ENCODE data around the gene FCHSD2.

The FCHSD2 gene

DNA sequence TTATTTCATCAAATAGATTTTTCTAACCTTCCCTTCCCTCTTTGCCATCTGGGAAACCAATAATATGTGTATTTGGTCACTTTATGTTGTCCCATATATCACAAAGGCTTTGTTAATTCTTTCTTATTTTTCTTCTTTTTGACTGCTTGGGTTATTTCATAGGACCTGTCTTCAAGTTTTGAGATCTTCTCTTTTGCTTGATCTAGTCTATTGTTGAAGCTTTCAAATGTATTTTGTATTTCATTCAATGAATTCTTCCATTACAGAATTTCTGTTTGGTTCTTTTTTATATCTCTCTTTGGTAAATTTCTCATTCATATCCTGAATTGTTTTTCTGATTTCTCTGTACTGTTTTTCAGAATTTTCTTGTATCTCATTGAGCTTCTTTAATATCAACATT, 132.1 kb downstream of the FCHSD2 start:
- H3K27ac Mint-ChIP-seq, result no peak overlapping the region
- peaks cover 3 to 26% of the 10 kb centered on the region in 2 donors for H3K4me1 Mint-ChIP-seq (ENCODE audit: low read depth in 2 of 2)
- no peaks in the 10 kb centered on the region for H3K27me3 Mint-ChIP-seq
- DNase-seq (no peak), ATAC-seq (replicated peaks) (no peak)
- no peak overlapping the region for H3K4me3 Mint-ChIP-seq
- H3K9me3 Mint-ChIP-seq, result peaks cover 7 to 11% of the 10 kb centered on the region in 2 donors
- H3K36me3 Mint-ChIP-seq (ENCODE audit: insufficient read depth), result no peaks in the 10 kb centered on the region

DNA sequence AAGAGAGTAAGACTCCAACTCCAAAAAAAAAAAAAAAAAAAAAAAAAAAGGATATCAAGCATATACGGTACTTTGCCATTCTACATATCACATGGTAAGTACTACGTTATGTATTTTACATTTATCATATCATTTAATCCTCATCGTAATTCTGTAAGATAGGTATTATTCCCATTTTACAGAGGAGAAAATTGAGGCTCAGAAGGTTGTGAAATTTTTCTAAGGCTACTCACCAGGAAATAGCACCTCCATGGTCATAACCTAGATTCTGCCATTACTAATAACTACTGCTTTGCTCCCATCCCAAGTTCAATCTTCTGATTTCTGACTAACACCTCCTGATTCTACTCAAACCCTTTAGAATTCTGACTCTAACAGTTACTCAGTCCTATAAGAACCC, 138.0 kb downstream of the FCHSD2 start:
- ATAC-seq (replicated peaks) (no peak), DNase-seq (no peak)
- no peaks in the 10 kb centered on the region for H3K9me3 Mint-ChIP-seq
- H3K36me3 Mint-ChIP-seq (ENCODE audit: insufficient read depth), result no peaks in the 10 kb centered on the region
- peaks cover 5 to 24% of the 10 kb centered on the region in 2 donors for H3K4me1 Mint-ChIP-seq (ENCODE audit: low read depth in 2 of 2)
- no peak overlapping the region for H3K27ac Mint-ChIP-seq
- no peaks in the 10 kb centered on the region for H3K27me3 Mint-ChIP-seq
- H3K4me3 Mint-ChIP-seq, result no peak overlapping the region

DNA sequence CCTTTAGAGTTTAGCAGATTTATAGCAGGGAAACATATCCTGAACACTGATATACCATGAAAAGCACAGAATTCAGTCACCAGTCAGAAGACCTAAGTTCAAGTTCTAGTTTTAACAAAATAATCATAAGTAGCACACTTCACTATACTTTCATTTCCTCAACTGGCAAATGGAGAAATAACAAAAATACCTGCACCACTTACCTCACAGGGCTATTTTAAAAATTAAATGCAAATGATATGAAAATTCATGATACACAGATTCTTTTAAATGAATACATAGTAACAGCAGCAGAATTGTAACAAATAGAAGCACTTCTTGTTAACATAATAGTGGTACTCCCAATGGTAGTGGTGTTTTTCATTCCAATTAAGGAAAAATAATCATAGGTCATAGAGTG, 139.0 kb downstream of the FCHSD2 start:
- DNase-seq (no peak), ATAC-seq (replicated peaks) (no peak)
- Mint-ChIP-seq H3K4me1 (ENCODE audit: low read depth in 2 of 2) (peaks cover 5 to 24% of the 10 kb centered on the region in 2 donors), H3K4me3 (no peak overlapping the region), H3K36me3 (ENCODE audit: insufficient read depth) (no peaks in the 10 kb centered on the region), H3K27ac (no peak overlapping the region), H3K9me3 (no peaks in the 10 kb centered on the region), H3K27me3 (no peaks in the 10 kb centered on the region)

DNA sequence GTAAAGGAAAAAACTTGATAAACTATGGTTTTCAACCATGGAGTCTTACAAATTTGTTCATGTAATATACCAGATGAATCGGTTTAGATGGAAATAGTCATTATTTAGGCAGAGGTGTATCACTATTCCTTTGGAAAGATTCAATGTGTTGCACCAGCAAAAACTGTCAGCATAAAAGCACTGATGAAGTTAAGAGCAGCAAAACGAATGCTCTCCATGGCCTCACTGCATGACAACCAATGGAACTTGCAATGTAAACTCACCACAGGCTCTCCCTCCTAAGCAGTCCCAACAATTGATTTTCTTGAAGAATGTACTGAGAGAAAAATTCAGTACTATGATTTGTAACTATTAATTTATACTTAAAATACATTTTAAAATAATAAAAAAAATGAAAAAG, 139.9 kb downstream of the FCHSD2 start:
- DNase-seq (no peak), ATAC-seq (replicated peaks) (no peak)
- no peak overlapping the region for H3K4me3 Mint-ChIP-seq
- no peaks in the 10 kb centered on the region for H3K9me3 Mint-ChIP-seq
- peaks cover 3% of the 10 kb centered on the region for H3K36me3 Mint-ChIP-seq (ENCODE audit: insufficient read depth)
- H3K4me1 Mint-ChIP-seq (ENCODE audit: low read depth in 2 of 2), result peaks cover 5 to 24% of the 10 kb centered on the region in 2 donors
- no peaks in the 10 kb centered on the region for H3K27me3 Mint-ChIP-seq
- no peak overlapping the region for H3K27ac Mint-ChIP-seq

DNA sequence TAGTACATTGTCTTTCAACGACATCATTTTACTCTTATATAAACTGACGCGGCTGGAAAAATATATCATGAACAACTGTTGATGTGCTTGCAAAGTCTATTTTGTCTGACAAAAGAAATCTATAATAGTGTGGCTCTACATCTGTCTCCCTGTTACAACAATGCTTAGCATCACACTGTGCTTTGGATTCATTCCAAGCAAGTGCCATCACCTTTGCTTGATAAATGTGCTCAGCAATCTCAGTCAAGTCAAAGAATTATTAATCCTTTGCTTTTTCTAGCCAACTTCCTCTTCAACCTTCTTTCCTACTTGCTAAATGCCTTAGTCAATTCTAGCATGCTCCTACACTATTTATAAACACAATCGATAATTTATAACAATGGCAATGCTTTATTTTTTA, 140.5 kb downstream of the FCHSD2 start:
- DNase-seq, result no peak
- Mint-ChIP-seq H3K27me3 (no peaks in the 10 kb centered on the region), H3K4me3 (no peak overlapping the region), H3K4me1 (ENCODE audit: low read depth in 2 of 2) (peaks cover 5 to 23% of the 10 kb centered on the region in 2 donors), H3K27ac (no peak overlapping the region), H3K9me3 (no peaks in the 10 kb centered on the region), H3K36me3 (ENCODE audit: insufficient read depth) (peaks cover 3% of the 10 kb centered on the region)
- ATAC-seq (replicated peaks), result no peak

DNA sequence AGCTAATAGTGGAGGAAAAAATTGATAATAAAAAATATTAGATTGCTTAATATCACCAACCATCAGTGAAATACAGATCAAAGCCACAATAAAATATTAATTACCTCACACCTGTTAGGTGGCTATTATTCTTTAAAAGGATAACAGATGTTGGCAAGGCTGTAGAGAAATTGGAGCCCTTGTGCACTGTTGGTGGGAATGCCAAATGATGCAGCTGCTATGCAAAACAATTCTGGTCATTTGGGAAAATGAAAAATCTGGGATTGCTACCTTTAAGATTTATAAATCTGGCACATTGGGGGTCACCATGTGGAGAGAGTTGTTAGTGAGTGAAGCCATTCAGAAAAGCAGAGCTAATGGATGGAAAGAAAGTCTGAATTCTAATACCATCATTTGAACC, 143.4 kb downstream of the FCHSD2 start:
- H3K36me3 Mint-ChIP-seq (ENCODE audit: insufficient read depth), result peaks cover 8% of the 10 kb centered on the region
- DNase-seq, result no peak
- peaks cover 0 to 4% of the 10 kb centered on the region in 2 donors for H3K4me1 Mint-ChIP-seq (ENCODE audit: low read depth in 2 of 2)
- H3K27ac Mint-ChIP-seq, result no peak overlapping the region
- H3K27me3 Mint-ChIP-seq, result no peaks in the 10 kb centered on the region
- no peak overlapping the region for H3K4me3 Mint-ChIP-seq
- ATAC-seq (replicated peaks), result no peak
- H3K9me3 Mint-ChIP-seq, result no peaks in the 10 kb centered on the region

DNA sequence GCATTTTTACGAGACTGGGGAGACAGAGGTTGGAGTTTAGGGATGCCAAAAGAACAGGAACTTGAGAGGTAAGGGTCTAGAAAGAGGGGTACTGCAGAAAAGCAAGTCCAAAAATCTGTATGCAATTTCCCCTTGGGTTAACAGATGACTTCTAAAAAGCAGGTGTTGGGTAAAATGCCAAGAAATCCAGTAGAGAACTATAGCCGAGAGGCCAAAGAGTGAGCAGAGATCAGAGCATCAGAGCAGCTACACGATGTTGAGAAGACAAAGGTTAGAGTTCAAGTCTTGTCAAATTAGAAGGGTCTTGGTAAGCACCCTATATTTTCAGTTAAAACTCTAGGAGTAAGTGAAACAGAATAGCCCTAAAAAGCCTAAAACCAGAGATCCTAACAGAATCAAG, 145.2 kb downstream of the FCHSD2 start:
- Mint-ChIP-seq H3K36me3 (ENCODE audit: insufficient read depth) (peaks cover 8% of the 10 kb centered on the region), H3K27ac (no peak overlapping the region), H3K4me1 (ENCODE audit: low read depth in 2 of 2) (peaks cover 0 to 4% of the 10 kb centered on the region in 2 donors), H3K9me3 (no peaks in the 10 kb centered on the region), H3K27me3 (no peaks in the 10 kb centered on the region), H3K4me3 (no peak overlapping the region)
- DNase-seq (no peak), ATAC-seq (replicated peaks) (no peak)

DNA sequence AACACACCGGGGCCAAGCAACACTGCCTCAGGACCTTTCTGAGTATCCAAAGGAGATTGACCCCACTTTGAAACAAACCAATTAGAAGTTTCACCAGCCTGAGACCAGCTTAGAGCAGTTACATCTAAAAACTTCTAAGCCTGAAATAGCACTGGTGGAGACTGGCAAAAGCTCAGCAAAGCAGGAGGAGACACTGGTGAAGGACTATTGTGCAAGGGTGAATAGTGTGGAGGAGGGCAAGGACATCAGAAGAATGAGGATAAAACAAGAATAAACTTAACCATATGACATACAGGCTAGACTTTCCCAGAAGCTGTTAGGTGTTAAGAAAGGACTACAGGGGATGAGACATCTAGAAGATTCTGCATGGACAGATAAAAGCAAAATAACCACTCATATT, 152.4 kb downstream of the FCHSD2 start:
- no peak for ATAC-seq (replicated peaks)
- Mint-ChIP-seq H3K27ac (peak overlapping the region in 1 of 2 donors; percentile 53), H3K4me3 (no peak overlapping the region)

DNA sequence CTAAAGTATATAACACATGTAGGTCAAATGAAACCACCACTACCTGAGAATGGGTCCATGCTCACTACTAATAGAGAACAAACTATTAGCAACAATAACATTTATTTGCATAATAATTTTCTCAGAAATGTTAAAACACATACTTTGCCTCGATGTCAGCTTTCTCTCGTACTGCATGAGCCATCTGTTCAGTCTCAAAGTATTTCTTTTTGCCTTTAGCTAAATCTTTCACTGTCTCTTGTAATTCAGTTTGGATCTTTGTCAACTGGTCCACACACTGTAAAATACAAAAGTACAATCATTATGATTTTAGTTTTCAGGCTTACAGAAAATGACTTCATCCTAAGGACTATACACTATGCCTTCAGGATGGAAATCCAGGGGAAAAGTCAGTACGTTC, 153.3 kb downstream of the FCHSD2 start:
- Mint-ChIP-seq H3K4me3 (no peak overlapping the region), H3K36me3 (ENCODE audit: insufficient read depth) (peaks cover 14% of the 10 kb centered on the region), H3K4me1 (ENCODE audit: low read depth in 2 of 2) (peaks cover 8 to 16% of the 10 kb centered on the region in 2 donors), H3K27me3 (no peaks in the 10 kb centered on the region), H3K27ac (no peak overlapping the region), H3K9me3 (no peaks in the 10 kb centered on the region)
- ATAC-seq (replicated peaks), result no peak
- DNase-seq, result no peak

More for the DNA sequence above, 152.4 kb downstream of the FCHSD2 start:
- H3K9me3 Mint-ChIP-seq, result no peaks in the 10 kb centered on the region
- no peaks in the 10 kb centered on the region for H3K27me3 Mint-ChIP-seq
- peaks cover 8 to 16% of the 10 kb centered on the region in 2 donors for H3K4me1 Mint-ChIP-seq (ENCODE audit: low read depth in 2 of 2)
- DNase-seq, result no peak
- H3K36me3 Mint-ChIP-seq (ENCODE audit: insufficient read depth), result peaks cover 13% of the 10 kb centered on the region

DNA sequence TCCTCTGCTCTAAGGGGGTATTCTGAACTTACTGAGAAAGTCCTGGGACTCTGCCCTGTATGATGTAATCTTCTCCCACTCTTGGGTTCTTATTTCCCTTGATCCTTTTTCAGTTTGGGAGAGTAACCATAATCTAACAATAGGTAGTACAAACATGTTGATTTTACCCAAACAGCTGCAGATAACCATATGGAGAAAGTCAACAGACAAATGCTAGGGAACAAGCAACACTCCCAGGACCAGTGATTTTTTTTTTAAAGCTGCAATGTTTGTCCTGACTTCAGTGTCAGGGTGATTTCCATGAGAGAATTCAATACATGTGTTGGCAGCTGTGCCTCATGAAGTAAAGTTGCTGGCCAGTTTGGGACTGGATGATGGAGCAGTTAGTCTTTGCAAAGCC, 156.5 kb downstream of the FCHSD2 start:
- Mint-ChIP-seq H3K36me3 (ENCODE audit: insufficient read depth) (peaks cover 24% of the 10 kb centered on the region), H3K4me1 (ENCODE audit: low read depth in 2 of 2) (peaks cover 8 to 13% of the 10 kb centered on the region in 2 donors), H3K27ac (peak overlapping the region in 1 of 2 donors; percentile 58), H3K9me3 (no peaks in the 10 kb centered on the region), H3K4me3 (no peak overlapping the region), H3K27me3 (no peaks in the 10 kb centered on the region)
- no peak for ATAC-seq (replicated peaks)
- no peak for DNase-seq

DNA sequence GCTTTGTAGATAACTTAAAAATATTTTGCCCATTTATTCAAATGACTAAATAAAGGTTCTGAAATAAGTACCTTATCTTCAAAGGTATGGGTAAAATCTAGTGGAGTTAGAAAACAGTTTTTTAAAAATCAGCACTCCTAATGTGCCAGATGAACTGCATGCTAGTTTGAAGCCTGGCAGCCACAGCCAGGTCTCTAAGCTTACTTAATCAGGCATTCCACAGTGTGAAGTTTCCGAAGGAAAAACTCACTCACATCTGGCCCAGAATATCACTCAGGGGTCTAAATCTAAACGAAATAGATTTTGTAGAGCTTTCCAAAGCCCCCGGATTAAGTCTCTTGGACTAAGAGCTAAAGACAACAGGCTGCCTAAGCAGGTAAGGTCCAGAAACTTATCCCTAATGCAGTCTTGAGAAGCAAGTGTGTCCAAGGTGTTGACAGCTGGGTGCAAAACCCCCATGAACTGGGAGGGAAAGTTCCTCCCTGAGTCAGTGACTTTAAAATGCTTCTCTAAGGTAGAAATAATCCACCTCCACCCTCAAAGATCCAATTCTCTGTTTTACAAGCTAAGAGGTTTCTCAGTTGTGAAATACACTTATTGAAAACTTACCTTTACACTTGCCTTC, 157.6 kb downstream of the FCHSD2 start:
- Mint-ChIP-seq H3K36me3 (ENCODE audit: insufficient read depth) (peaks cover 24% of the 10 kb centered on the region), H3K4me3 (no peak overlapping the region), H3K4me1 (ENCODE audit: low read depth in 2 of 2) (peaks cover 5 to 6% of the 10 kb centered on the region in 2 donors), H3K9me3 (no peaks in the 10 kb centered on the region), H3K27me3 (no peaks in the 10 kb centered on the region), H3K27ac (peak overlapping the region in 1 of 2 donors; percentile 19)
- DNase-seq (no peak), ATAC-seq (replicated peaks) (no peak)

DNA sequence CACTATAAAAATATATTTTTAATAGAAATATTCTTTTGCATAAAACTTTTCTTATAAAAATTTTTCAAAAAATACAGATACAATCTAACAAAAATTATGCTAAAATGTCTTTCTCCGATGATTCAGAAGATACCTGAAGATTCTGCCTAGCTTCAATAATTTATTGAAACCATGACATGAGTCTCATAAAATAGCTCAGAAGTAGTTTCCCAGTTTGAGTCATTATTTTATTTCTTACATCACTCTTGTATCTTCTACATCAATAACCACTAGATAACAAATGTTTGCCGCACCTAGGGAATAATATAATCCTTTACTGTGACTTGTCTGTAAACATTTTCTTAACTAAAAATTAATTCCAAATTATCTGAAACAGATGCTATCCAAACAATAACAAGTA, 158.6 kb downstream of the FCHSD2 start:
- ATAC-seq (replicated peaks), result no peak
- no peak for DNase-seq
- no peak overlapping the region for H3K27ac Mint-ChIP-seq
- H3K27me3 Mint-ChIP-seq, result no peaks in the 10 kb centered on the region
- H3K4me1 Mint-ChIP-seq (ENCODE audit: low read depth in 2 of 2), result peaks cover 0 to 5% of the 10 kb centered on the region in 2 donors
- H3K9me3 Mint-ChIP-seq, result no peaks in the 10 kb centered on the region
- no peak overlapping the region for H3K4me3 Mint-ChIP-seq
- peaks cover 33% of the 10 kb centered on the region for H3K36me3 Mint-ChIP-seq (ENCODE audit: insufficient read depth)

DNA sequence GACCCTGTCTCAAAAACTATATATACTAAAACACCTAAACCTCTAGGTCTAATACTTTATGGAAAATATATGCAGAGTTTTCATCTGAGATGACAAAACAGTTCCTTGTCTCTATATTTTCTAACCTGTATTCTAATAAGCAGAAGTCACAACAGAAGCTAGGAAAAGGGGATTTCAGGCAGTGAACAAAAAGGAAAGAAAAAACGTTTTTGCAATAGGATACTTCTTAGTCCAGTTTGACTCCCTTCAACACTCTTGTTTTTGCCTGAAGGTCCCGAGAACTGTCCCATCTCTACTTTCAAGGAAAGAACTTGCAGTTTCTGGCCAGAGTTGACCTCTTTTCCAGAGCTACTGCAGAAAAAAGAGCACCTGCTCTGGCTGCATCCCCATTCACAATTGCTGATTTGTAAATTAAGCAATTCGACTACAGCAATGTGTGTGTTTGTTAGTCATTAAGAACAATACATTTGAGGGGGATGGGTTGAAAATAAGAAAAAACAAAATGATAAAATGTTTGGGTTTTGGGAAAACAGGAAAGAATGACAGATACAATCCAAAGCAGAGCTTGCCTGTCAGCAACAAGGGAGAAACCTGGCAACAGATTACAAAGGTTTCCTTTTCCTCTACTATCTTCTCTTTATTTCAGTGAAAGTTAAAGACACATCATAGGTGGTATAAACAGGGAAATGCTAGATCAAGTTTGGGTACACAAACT, 160.0 kb downstream of the FCHSD2 start:
- Mint-ChIP-seq H3K27ac (no peak overlapping the region), H3K36me3 (ENCODE audit: insufficient read depth) (peaks cover 31% of the 10 kb centered on the region), H3K9me3 (no peaks in the 10 kb centered on the region), H3K4me1 (ENCODE audit: low read depth in 2 of 2) (peaks cover 0 to 5% of the 10 kb centered on the region in 2 donors), H3K27me3 (no peaks in the 10 kb centered on the region), H3K4me3 (no peak overlapping the region)
- ATAC-seq (replicated peaks) (no peak), DNase-seq (no peak)

DNA sequence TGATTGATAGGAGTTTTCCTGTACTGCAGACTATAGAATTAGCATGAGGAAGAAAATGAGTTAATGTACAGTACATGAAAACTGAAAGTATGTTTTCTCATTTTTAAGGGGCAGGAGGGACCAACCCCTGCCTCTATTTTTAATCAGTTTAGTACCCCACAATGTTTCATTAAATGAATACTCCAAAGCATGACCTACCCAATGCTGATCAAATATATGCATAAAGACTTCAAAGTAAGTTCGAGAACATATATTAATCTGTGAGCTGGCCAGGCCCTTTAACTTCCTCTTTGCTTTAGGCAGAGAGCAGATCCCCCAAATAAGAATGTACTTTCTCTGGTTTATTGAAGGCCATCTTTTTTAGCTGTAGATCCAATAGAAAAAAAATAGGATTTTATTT, 161.0 kb downstream of the FCHSD2 start:
- ATAC-seq (replicated peaks) (no peak), DNase-seq (no peak)
- H3K27ac Mint-ChIP-seq, result no peak overlapping the region
- H3K4me3 Mint-ChIP-seq, result no peak overlapping the region
- H3K4me1 Mint-ChIP-seq (ENCODE audit: low read depth in 2 of 2), result peaks cover 0 to 5% of the 10 kb centered on the region in 2 donors
- H3K27me3 Mint-ChIP-seq, result no peaks in the 10 kb centered on the region
- peaks cover 25% of the 10 kb centered on the region for H3K36me3 Mint-ChIP-seq (ENCODE audit: insufficient read depth)
- no peaks in the 10 kb centered on the region for H3K9me3 Mint-ChIP-seq

Data from effector memory CD8-positive, alpha-beta T cell (primary cell).